T-helper 1 cell treated with Interleukin-12 subunit alpha and Interleukin-12 subunit beta and Interleukin-4 antibody, amounts not matched to agents 30 μg/mL and 1 μg/mL, for 36 hours (primary cell): ENCODE results near the gene TRIM68.

Source experiments
- H3K27ac Mint-ChIP-seq: one replicate; pipeline ENCODE4 v1.8.0; 2021; ENCODE audit warnings: mild to moderate bottlenecking, mixed read lengths
- H3K27me3 Mint-ChIP-seq: one replicate; pipeline ENCODE4 v1.8.0; 2021; ENCODE audit warnings: low read depth, mixed read lengths
- H3K36me3 Mint-ChIP-seq: one replicate; pipeline ENCODE4 v1.8.0; 2021; ENCODE audit warnings: low read depth, mixed read lengths
- H3K4me1 Mint-ChIP-seq: one replicate; pipeline ENCODE4 v1.8.0; 2021; ENCODE audit warnings: low read depth, mixed read lengths
- H3K4me3 Mint-ChIP-seq: one replicate; pipeline ENCODE4 v1.8.0; 2021; ENCODE audit warnings: mild to moderate bottlenecking, moderate library complexity, mixed read lengths
- H3K9me3 Mint-ChIP-seq: one replicate; pipeline ENCODE4 v1.8.0; 2021; ENCODE audit warnings: mixed read lengths

Gene TRIM68

GRCh38 chr11:4576880-4577279 lies 31.2 kb downstream of the TRIM68 start:
- peaks cover 11% of the 10 kb centered on the region for H3K4me1 Mint-ChIP-seq

GRCh38 chr11:4569075-4569474 lies 39.0 kb downstream of the TRIM68 start:
- Mint-ChIP-seq H3K4me3 (no peak overlapping the region), H3K9me3 (no peaks in the 10 kb centered on the region)

More at GRCh38 chr11:4576880-4577279, 31.2 kb downstream of the TRIM68 start:
- Mint-ChIP-seq H3K9me3 (no peaks in the 10 kb centered on the region), H3K4me3 (no peak overlapping the region), H3K36me3 (no peaks in the 10 kb centered on the region), H3K27ac (no peak overlapping the region), H3K27me3 (peaks cover 23% of the 10 kb centered on the region)

GRCh38 chr11:4565371-4565770 lies 42.7 kb downstream of the TRIM68 start:
- Mint-ChIP-seq H3K36me3 (no peaks in the 10 kb centered on the region), H3K27ac (no peak overlapping the region), H3K27me3 (peaks cover 3% of the 10 kb centered on the region), H3K4me1 (no peaks in the 10 kb centered on the region), H3K9me3 (no peaks in the 10 kb centered on the region), H3K4me3 (no peak overlapping the region)

More at GRCh38 chr11:4569075-4569474, 39.0 kb downstream of the TRIM68 start:
- peaks cover 3% of the 10 kb centered on the region for H3K27me3 Mint-ChIP-seq
- no peaks in the 10 kb centered on the region for H3K4me1 Mint-ChIP-seq
- H3K27ac Mint-ChIP-seq: no peak overlapping the region
- no peaks in the 10 kb centered on the region for H3K36me3 Mint-ChIP-seq

DNA sequence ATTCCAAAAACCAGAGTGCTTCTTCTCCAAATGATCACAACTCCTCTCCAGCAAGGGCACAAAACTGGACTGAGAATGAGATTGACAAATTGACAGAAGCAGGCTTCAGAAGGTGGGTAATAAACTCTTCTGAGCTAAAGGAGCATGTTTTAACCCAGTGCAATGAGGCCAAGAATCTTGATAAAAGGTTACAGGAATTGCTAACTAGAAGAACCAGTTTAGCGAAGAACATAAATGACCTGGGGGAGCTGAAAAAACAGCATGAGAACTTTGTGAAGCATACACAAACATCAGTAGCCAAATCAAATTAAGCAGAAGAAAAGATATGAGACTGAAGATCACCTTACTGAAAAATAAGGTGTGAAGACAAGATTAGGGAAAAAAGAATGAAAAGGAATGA lies 47.6 kb downstream of the TRIM68 start:
- Mint-ChIP-seq H3K9me3 (no peaks in the 10 kb centered on the region), H3K27ac (no peak overlapping the region), H3K36me3 (no peaks in the 10 kb centered on the region), H3K4me3 (no peak overlapping the region), H3K4me1 (no peaks in the 10 kb centered on the region), H3K27me3 (peaks cover 3% of the 10 kb centered on the region)

GRCh38 chr11:4559527-4560440 lies 48.2 kb downstream of the TRIM68 start:
- H3K9me3 Mint-ChIP-seq: no peaks in the 10 kb centered on the region
- H3K4me1 Mint-ChIP-seq: no peaks in the 10 kb centered on the region
- no peak overlapping the region for H3K27ac Mint-ChIP-seq
- no peak overlapping the region for H3K4me3 Mint-ChIP-seq
- H3K27me3 Mint-ChIP-seq: peaks cover 3% of the 10 kb centered on the region
- no peaks in the 10 kb centered on the region for H3K36me3 Mint-ChIP-seq

GRCh38 chr11:4551346-4551979 lies 56.6 kb downstream of the TRIM68 start:
- Mint-ChIP-seq H3K27me3 (no peaks in the 10 kb centered on the region), H3K4me1 (no peaks in the 10 kb centered on the region), H3K36me3 (no peaks in the 10 kb centered on the region), H3K27ac (no peak overlapping the region), H3K4me3 (no peak overlapping the region), H3K9me3 (no peaks in the 10 kb centered on the region)
